Mucosa of descending colon (tissue), 3 donors: ENCODE results near the gene SLC38A11. TPM values are rescaled to one million over a fixed set of nuclear protein-coding genes. Genes with fewer than 3 reads are reported as not detected.

Experiments used
- ATAC-seq: fragments of 200-7000 bp; cut with Tn5 transposase; one replicate; pipeline ENCODE4 v1.9.1; 2020; ENCODE audit warnings: mild to moderate bottlenecking, moderate library complexity
- DNase-seq, 3 donors: peaks; one replicate each; pipeline ENCODE4 v3.0.0-alpha.2; 2020
- H3K36me3 ChIP-seq: fragments of 200-600 bp; one replicate; pipeline ENCODE4 v1.8.0; 2021; ENCODE audit warnings: low read depth, mild to moderate bottlenecking
- H3K4me1 ChIP-seq: fragments of 200-600 bp; one replicate; pipeline ENCODE4 v1.8.0; 2021; ENCODE audit warnings: low read depth, mild to moderate bottlenecking
- H3K4me3 ChIP-seq: fragments of 200-600 bp; one replicate; pipeline ENCODE4 v1.8.0; 2021; ENCODE audit warnings: mild to moderate bottlenecking
- H3K9me3 ChIP-seq: fragments of 200-600 bp; one replicate; pipeline ENCODE4 v1.8.0; 2021; ENCODE audit warnings: mild to moderate bottlenecking
- CTCF ChIP-seq: fragments of 200-600 bp; IDR thresholded peaks from one replicate; pipeline ENCODE4 v1.8.0; 2022; ENCODE audit warnings: antibody characterized with exemption, mild to moderate bottlenecking
- intact Hi-C, 2 donors: fragments of 100-400 bp; cut with DNase I in 1 of 2; cut with micrococcal nuclease in 1 of 2; formaldehyde crosslinking; loops; one replicate each; pipeline versions ENCODE4 v1.11.0 to v1.11.1; 2022; cut with DNase I, micrococcal nuclease
- total RNA-seq, 3 donors: library from RNA; stranded (reverse); fragmentation: NEBNext Ultra II Directional in 2 of 3; extraction: Animal tissue kit (Norgen Biotek cat#: 25700) in 2 of 3; gene quantifications; one replicate each; pipeline versions ENCODE4 v1.2.1 to v1.2.4, GENCODE V29; 2021 to 2023
- donor health status: DM: no; HTN: no; CAD: no; lungs with moderate emphysema.
- donor health status: DM: no; HTN: no; CAD: no.
- donor health status: DM: no; HTN: yes; CAD: no.

Gene SLC38A11
- total RNA-seq, 3 donors from 2014 or later, result 2.1 to 8.6 (median 2.5) TPM

- no peak for TF ChIP-seq CTCF
- H3K9me3 ChIP-seq, result no peaks in the 10 kb centered on the region
- DNase-seq (no peak), ATAC-seq (no peak)
- intact Hi-C loops, result loop anchor here in 1 of 2 donors (10.0 kb wide), 1 partner anchor 102 kb away; no protein-coding TSS in a partner anchor
- no peak overlapping the region for H3K4me3 ChIP-seq
- H3K4me1 ChIP-seq, result peaks cover 3% of the 10 kb centered on the region
- H3K36me3 ChIP-seq, result no peaks in the 10 kb centered on the region
Observed at GRCh38 chr2:164847291-164847690, 108.0 kb downstream of the SLC38A11 start.

GRCh38 chr2:164846276-164846675 lies 109.0 kb downstream of the SLC38A11 start:
- intact Hi-C loops, result loop anchor here in 1 of 2 donors (10.0 kb wide), 1 partner anchor 101 kb away; no protein-coding TSS in a partner anchor
- Histone ChIP-seq H3K36me3 (no peaks in the 10 kb centered on the region), H3K4me3 (no peak overlapping the region), H3K9me3 (no peaks in the 10 kb centered on the region), H3K4me1 (peaks cover 5% of the 10 kb centered on the region)
- ATAC-seq (no peak), DNase-seq (no peak)
- TF ChIP-seq CTCF, result no peak

Other genes starting within 250 kb of the SLC38A11 start
- gene COBLL1, start 113.7 kb downstream of the SLC38A11 start, total RNA-seq, result 10 to 100 TPM; 19.5 to 30.0 (median 26.1) TPM
- 1 to 10 TPM; 1.1 to 2.6 (median 2.1) TPM for gene SCN3A, start 248.5 kb upstream of the SLC38A11 start, total RNA-seq